ENCODE measurements around the gene CENPF. TPM values are rescaled to one million over a fixed set of nuclear protein-coding genes. Genes with fewer than 3 reads are reported as not detected.
A peak's percentile ranks its signal among the peaks of the same experiment; 100 is the strongest.

Gene CENPF
- total and polyA plus RNA-seq, 2 of the 13 experiments (the other 11 are each of a cell fraction or from before 2014, with no cell fraction given) = 14.7 to 84.9 TPM

DNA sequence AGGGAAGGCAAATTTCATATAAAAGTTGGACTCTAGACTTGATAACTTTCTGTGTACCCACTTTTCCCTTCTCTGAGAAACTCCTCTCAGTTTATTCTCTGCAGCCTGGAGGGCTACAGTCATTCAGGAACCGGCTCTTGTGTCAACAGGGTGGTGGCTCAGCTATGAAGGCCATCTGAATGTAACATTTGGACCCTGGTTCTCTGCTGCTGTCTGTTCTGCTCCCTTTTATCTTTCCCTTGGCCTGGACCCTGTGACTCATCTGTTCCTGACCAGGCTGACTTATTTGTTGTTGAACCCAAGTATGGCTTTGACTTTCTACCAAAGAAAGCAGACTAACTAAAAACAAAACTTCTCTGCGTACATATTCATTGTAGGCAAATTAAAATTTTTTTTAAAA, 75.4 kb downstream of the CENPF start (continued):
- TF ChIP-seq ZNF891 (CRISPR knock-in tag; IDR thresholded peaks at IDR 0.05) = no peak
- TF ChIP-seq TBX3 (IDR thresholded peaks at IDR 0.05; ENCODE audit: borderline replicate concordance) = no peak
- TF ChIP-seq, protein P1, sequence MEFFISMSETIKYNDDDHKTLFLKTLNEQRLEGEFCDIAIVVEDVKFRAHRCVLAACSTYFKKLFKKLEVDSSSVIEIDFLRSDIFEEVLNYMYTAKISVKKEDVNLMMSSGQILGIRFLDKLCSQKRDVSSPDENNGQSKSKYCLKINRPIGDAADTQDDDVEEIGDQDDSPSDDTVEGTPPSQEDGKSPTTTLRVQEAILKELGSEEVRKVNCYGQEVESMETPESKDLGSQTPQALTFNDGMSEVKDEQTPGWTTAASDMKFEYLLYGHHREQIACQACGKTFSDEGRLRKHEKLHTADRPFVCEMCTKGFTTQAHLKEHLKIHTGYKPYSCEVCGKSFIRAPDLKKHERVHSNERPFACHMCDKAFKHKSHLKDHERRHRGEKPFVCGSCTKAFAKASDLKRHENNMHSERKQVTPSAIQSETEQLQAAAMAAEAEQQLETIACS (CRISPR knock-in tag; IDR thresholded peaks at IDR 0.05) = no peak
- TF ChIP-seq ZNF367 (CRISPR knock-in tag; IDR thresholded peaks at IDR 0.05; ENCODE audit: borderline replicate concordance) = no peak
- TF ChIP-seq ZNF12 (CRISPR knock-in tag; IDR thresholded peaks at IDR 0.05) = peak; percentile 100
- TF ChIP-seq ZNF543 (CRISPR knock-in tag; IDR thresholded peaks at IDR 0.05) = no peak
- TF ChIP-seq SP2 (CRISPR knock-in tag; IDR thresholded peaks at IDR 0.05) = no peak
- TF ChIP-seq SETDB1 (CRISPR knock-in tag; IDR thresholded peaks at IDR 0.05; ENCODE audit: borderline replicate concordance) = no peak
- TF ChIP-seq TCF7L2 (IDR thresholded peaks at IDR 0.05; ENCODE audit: low read depth, low read length) = no peak
- TF ChIP-seq, protein P2, sequence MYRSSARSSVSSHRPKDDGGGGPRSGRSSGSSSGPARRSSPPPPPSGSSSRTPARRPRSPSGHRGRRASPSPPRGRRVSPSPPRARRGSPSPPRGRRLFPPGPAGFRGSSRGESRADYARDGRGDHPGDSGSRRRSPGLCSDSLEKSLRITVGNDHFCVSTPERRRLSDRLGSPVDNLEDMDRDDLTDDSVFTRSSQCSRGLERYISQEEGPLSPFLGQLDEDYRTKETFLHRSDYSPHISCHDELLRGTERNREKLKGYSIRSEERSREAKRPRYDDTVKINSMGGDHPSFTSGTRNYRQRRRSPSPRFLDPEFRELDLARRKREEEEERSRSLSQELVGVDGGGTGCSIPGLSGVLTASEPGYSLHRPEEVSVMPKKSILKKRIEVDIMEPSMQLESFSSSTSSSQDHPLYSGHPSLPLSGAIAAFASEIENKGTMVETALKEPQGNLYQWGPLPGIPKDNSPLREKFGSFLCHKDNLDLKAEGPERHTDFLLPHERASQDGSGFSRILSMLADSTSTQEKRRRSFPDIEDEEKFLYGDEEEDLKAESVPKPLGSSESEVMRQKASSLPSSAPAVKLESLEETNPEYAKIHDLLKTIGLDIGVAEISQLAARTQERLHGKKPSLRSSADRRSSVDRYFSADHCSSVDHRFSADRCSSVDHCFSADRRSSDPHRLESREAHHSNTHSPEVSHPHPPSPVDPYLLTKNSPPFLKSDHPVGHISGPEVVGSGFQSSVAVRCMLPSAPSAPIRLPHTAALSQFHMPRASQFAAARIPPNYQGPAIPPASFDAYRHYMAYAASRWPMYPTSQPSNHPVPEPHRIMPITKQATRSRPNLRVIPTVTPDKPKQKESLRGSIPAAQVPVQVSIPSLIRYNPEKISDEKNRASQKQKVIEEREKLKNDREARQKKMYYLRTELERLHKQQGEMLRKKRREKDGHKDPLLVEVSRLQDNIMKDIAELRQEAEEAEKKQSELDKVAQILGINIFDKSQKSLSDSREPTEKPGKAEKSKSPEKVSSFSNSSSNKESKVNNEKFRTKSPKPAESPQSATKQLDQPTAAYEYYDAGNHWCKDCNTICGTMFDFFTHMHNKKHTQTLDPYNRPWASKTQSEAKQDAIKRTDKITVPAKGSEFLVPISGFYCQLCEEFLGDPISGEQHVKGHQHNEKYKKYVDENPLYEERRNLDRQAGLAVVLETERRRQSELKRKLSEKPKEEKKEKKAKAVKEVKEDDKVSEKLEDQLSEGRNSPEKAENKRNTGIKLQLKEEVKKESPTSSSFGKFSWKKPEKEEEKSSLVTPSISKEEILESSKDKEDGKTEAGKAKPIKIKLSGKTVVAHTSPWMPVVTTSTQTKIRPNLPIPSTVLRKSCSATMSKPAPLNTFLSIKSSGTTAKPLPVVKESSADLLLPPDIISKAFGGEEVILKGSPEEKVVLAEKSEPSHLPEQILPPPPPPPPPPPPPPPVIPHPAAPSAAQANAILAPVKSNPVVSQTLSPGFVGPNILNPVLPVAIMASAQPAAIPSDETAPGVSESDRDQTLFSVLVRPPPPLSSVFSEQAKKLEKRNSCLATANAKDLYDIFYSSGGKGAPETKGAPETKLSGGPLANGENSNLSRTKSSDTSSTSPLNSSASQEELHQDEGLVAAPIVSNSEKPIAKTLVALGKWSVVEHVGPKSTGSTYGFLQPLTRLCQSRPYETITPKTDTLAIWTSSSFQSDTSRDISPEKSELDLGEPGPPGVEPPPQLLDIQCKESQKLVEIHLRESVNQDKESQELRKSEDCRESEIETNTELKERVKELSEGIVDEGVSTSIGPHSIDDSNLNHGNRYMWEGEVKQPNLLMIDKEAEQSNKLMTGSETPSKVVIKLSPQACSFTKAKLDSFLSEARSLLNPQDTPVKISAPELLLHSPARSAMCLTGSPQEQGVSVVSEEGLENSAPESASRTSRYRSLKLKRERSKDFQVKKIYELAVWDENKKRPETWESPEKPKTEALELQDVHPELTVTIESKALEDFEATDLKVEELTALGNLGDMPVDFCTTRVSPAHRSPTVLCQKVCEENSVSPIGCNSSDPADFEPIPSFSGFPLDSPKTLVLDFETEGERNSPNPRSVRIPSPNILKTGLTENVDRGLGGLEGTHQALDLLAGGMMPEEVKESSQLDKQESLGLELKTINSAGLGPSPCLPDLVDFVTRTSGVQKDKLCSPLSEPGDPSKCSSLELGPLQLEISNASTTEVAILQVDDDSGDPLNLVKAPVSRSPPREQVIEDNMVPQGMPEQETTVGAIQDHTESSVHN (CRISPR knock-in tag; IDR thresholded peaks at IDR 0.05) = no peak
- TF ChIP-seq ZNF256 (CRISPR knock-in tag; conservative IDR thresholded peaks at IDR 0.05) = no peak
- TF ChIP-seq IRX3 (CRISPR knock-in tag; IDR thresholded peaks at IDR 0.05; ENCODE audit: borderline replicate concordance, low read depth) = no peak
- TF ChIP-seq, protein P3, sequence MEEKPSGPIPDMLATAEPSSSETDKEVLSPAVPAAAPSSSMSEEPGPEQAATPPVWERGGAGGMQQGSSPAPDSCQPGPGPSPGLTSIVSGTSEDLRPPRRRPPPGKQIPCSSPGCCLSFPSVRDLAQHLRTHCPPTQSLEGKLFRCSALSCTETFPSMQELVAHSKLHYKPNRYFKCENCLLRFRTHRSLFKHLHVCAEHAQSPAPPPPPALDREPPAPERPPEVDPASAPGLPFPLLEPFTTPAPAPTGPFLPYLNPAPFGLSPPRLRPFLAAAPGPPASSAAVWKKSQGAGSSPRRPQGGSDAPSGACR (CRISPR knock-in tag; IDR thresholded peaks at IDR 0.05) = peak; percentile 93
- TF ChIP-seq DNMT1 (CRISPR knock-in tag; IDR thresholded peaks at IDR 0.05) = no peak
- TF ChIP-seq FOSL1 (CRISPR knock-in tag; IDR thresholded peaks at IDR 0.05; ENCODE audit: borderline replicate concordance) = peak; percentile 96
- TF ChIP-seq, protein P4, sequence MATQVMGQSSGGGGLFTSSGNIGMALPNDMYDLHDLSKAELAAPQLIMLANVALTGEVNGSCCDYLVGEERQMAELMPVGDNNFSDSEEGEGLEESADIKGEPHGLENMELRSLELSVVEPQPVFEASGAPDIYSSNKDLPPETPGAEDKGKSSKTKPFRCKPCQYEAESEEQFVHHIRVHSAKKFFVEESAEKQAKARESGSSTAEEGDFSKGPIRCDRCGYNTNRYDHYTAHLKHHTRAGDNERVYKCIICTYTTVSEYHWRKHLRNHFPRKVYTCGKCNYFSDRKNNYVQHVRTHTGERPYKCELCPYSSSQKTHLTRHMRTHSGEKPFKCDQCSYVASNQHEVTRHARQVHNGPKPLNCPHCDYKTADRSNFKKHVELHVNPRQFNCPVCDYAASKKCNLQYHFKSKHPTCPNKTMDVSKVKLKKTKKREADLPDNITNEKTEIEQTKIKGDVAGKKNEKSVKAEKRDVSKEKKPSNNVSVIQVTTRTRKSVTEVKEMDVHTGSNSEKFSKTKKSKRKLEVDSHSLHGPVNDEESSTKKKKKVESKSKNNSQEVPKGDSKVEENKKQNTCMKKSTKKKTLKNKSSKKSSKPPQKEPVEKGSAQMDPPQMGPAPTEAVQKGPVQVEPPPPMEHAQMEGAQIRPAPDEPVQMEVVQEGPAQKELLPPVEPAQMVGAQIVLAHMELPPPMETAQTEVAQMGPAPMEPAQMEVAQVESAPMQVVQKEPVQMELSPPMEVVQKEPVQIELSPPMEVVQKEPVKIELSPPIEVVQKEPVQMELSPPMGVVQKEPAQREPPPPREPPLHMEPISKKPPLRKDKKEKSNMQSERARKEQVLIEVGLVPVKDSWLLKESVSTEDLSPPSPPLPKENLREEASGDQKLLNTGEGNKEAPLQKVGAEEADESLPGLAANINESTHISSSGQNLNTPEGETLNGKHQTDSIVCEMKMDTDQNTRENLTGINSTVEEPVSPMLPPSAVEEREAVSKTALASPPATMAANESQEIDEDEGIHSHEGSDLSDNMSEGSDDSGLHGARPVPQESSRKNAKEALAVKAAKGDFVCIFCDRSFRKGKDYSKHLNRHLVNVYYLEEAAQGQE (IDR thresholded peaks at IDR 0.05; ENCODE audit: borderline replicate concordance in 1 of 2, low read depth in 1 of 2, low read length in 2 of 2) = peak in 1 of 2 experiments; percentile 21; a peak in 1 of 4 replicates
- TF ChIP-seq ZSCAN9 (CRISPR knock-in tag; IDR thresholded peaks at IDR 0.05; ENCODE audit: borderline replicate concordance) = 0 out of 2 replicates have a peak, but pooled peaks have one; percentile 56
